Heart left ventricle (tissue), 16 donors: ENCODE measurements around the gene SLC51A. TPM values are rescaled to one million over a fixed set of nuclear protein-coding genes. Genes with fewer than 3 reads are reported as not detected.

Experiments used
- ATAC-seq, 4 donors: fragments of 200-7000 bp; cut with Tn5 transposase; one replicate each; pipeline ENCODE4 v1.9.1; 2020 to 2022; ENCODE audit warnings: moderate library complexity in 4 of 4, mild to moderate bottlenecking in 3 of 4, moderate number of reproducible peaks in 1 of 4
- DNase-seq, 5 donors: peaks; one replicate each; pipeline ENCODE4 v3.0.0-alpha.2; 2020
- H3K27ac ChIP-seq, 12 donors: fragments of 200-600 bp; sonication (generic) in 4 of 12; one replicate each; pipeline versions ENCODE4 v1.5.0 to v1.8.0; 2016 to 2022; ENCODE audit warnings: mild to moderate bottlenecking in 2 of 12
- H3K27me3 ChIP-seq, 9 donors: fragments of 200-600 bp; sonication (generic) in 2 of 9; one replicate each; pipeline versions ENCODE4 v1.5.1 to v1.8.0; 2016 to 2022; ENCODE audit warnings: mild to moderate bottlenecking in 3 of 9
- H3K36me3 ChIP-seq, 9 donors: fragments of 200-600 bp; sonication (generic) in 2 of 9; one replicate each; pipeline versions ENCODE4 v1.5.0 to v1.8.0; 2018 to 2022; ENCODE audit warnings: mild to moderate bottlenecking in 2 of 9
- H3K4me1 ChIP-seq, 12 donors: fragments of 200-600 bp; sonication (generic) in 4 of 12; one replicate each; pipeline versions ENCODE4 v1.5.0 to v1.8.0; 2016 to 2022; ENCODE audit warnings: mild to moderate bottlenecking in 3 of 12
- H3K4me3 ChIP-seq, 12 donors: fragments of 200-600 bp; sonication (generic) in 4 of 12; one replicate each; pipeline versions ENCODE4 v1.5.0 to v1.8.0; 2017 to 2022; ENCODE audit warnings: mild to moderate bottlenecking in 9 of 12, moderate library complexity in 4 of 12
- H3K9me3 ChIP-seq, 12 donors: fragments of 200-600 bp; sonication (generic) in 4 of 12; one replicate each; pipeline versions ENCODE4 v1.5.0 to v1.8.0; 2016 to 2022; ENCODE audit warnings: mild to moderate bottlenecking in 1 of 12
- POLR2A ChIP-seq, 2 donors: fragments of 450-650 bp; IDR thresholded peaks; one replicate each; pipeline ENCODE4 v1.6.1; 2017; ENCODE audit warnings: antibody characterized with exemption in 2 of 2, mild to moderate bottlenecking in 2 of 2, moderate library complexity in 2 of 2
- WGBS, 4 donors: extraction: QIAGEN DNeasy Blood & Tissue Kit in 2 of 4; methylation state at CpG; one replicate each; pipeline versions ENCODE4 v1.1.5 to v1.1.7; 2013 to 2018; 5-methylcytosine and 5-hydroxymethylcytosine counted together
- intact Hi-C, 10 donors: fragments of 100-400 bp; cut with DNase I; formaldehyde crosslinking; loops; one replicate each; pipeline versions ENCODE4 v1.11.1 to v1.14.2; 2022
- polyA plus RNA-seq, 2 donors: library from polyadenylated mRNA; stranded (reverse); fragments of 200-250 nt; gene quantifications; one replicate each; pipeline ENCODE4 v1.2.3, GENCODE V29; 2013
- total RNA-seq, 9 donors: library from RNA; depleted of rRNA in 2 of 9; stranded (reverse); fragments of >200 nt in 2 of 9; fragmentation: NEBNext Ultra II Directional in 3 of 9; extraction: Animal tissue kit (Norgen Biotek cat#: 25700) in 3 of 9; gene quantifications; one replicate each; pipeline versions ENCODE4 v1.1.0 to v1.2.4, GENCODE V29; 2016 to 2023
- TF ChIP-seq, protein P1 (sequence below), 12 donors: fragments of 200-600 bp; sonication (generic) in 4 of 12; IDR thresholded peaks; one replicate each; pipeline versions ENCODE4 v1.5.0 to v1.8.0; 2018 to 2022; ENCODE audit warnings: antibody characterized with exemption in 12 of 12, mild to moderate bottlenecking in 5 of 12
- donor health status: ischemic (EF 13 %, LVEDD 7.1; RV severe dilation, severe dysfunction).
- donor health status: healthy with polysubstance abuse.
- donor health status: DM: no; HTN: yes; CAD: no.
- donor health status: DM: no; HTN: no; CAD: no.
- donor health status: ischemic (EF 25% LVEDD 6.9; RV normal size, moderate dysfunction).
- donor health status: ischemic (EF 25% LVEDD 5.7; RV mildly dilated, moderate dysfunction).
- donor health status: healthy.
- donor health status: DM: yes; HTN: yes; CAD: no.
- donor health status: ischemic (EF 35%, LVEDD 5.7; RV mildly dilated, moderate dysfunction).
- donor health status: nonischemic (EF 11% LVEDD 7.7; RV severe dilation, severe dysfunction).
- donor health status: DM: yes; HTN: yes; CAD: no.
- donor health status: PGD.
- donor health status: ischemic (EF 29% LVEDD 5.4; RV normal size, mild dysfunction).
- donor health status: nonischemic (EF 23%, LVEDD 6.1; RV moderate dilation, normal function).

The SLC51A gene
- total and polyA plus RNA-seq, 11 donors, result 0.18 to 1.9 (median 0.78) TPM; not detected in 7

DNA sequence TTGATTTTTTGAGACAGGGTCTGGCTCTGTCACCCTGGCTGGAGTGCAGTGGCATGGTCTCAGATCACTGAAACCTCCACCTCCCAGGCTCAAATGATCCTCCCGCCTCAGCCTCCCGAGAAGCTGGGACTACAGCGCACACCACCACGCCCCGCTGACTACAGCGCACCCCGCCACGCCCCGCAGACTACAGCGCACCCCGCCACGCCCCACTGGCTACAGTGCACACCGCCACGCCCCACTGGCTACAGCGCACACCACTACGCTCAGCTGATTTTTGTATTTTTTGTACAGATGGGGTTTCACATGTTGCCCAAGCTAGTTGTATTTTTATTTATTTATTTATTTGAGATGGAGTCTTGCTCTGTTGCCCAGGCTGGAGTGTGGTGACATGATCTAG, 35.6 kb downstream of the SLC51A start:
- H3K27me3 ChIP-seq, result no peaks in the 10 kb centered on the region
- intact Hi-C loops, result loop anchor here in 9 of 10 donors (2.0 to 10.0 kb wide), 5 partner anchors 183 to 433 kb away; partner anchors contain the start of genes SMCO1 (in 4 of the 9) and UBXN7 (in 1 of the 9)
- H3K4me3 ChIP-seq, result no peak overlapping the region
- TF ChIP-seq, protein P1, sequence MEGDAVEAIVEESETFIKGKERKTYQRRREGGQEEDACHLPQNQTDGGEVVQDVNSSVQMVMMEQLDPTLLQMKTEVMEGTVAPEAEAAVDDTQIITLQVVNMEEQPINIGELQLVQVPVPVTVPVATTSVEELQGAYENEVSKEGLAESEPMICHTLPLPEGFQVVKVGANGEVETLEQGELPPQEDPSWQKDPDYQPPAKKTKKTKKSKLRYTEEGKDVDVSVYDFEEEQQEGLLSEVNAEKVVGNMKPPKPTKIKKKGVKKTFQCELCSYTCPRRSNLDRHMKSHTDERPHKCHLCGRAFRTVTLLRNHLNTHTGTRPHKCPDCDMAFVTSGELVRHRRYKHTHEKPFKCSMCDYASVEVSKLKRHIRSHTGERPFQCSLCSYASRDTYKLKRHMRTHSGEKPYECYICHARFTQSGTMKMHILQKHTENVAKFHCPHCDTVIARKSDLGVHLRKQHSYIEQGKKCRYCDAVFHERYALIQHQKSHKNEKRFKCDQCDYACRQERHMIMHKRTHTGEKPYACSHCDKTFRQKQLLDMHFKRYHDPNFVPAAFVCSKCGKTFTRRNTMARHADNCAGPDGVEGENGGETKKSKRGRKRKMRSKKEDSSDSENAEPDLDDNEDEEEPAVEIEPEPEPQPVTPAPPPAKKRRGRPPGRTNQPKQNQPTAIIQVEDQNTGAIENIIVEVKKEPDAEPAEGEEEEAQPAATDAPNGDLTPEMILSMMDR (IDR thresholded peaks at IDR 0.05), result no peak
- no peak for TF ChIP-seq POLR2A (IDR thresholded peaks at IDR 0.05)
- H3K36me3 ChIP-seq, result peaks cover 0 to 75% (median 48%) of the 10 kb centered on the region in 9 donors
- no peak overlapping the region for H3K27ac ChIP-seq
- no peaks in the 10 kb centered on the region for H3K4me1 ChIP-seq
- H3K9me3 ChIP-seq, result no peaks in the 10 kb centered on the region
- peak in 1 of 4 donors; percentile 53 for ATAC-seq
- 96 to 98% (median 97%) methylated on average over 16 of the region's 16 CpGs for WGBS, 4 donors
- DNase-seq, result no peak

DNA sequence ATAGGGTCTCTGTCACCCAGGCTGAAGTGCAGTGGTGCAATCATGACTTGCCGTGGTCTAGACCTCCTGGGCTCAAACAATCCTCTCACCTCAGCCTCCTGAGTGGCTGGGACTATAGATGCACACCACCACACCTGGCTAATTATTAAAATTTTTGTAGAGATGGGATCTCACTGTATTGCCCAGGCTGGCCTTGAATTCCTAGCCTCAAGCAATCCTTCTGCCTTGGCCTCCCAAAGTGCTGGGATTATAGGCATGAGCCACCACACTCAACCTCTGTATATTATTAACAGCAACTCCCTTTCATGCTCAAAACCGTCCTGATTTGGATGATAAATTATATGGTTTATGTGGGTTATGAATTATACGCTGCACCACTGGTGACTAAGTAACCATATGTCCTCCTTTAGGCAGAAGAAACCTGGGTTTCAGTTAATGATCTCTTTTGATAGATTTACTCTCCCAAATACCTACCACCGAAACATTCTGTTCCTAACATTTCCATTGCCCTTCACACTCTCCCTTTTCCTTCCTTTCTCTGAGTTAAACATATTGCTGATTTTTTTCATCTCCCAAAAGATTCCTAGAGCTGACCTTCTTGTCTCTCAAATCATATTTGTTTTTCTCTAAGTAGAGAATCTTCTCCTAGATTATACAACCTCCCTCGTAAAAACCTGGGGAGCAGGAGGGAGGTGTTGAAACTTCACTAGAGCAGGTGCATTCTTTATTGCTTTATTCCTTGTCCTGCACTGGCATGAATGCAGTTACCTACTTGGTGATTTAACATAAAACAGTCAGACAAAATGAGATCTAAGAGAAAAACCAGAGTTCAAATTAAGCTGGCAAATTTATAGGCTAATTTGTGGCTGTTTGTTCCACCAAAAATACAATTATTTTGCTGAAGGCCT, 38.3 kb downstream of the SLC51A start:
- Histone ChIP-seq H3K9me3 (no peaks in the 10 kb centered on the region), H3K36me3 (peaks cover 0 to 63% (median 37%) of the 10 kb centered on the region in 9 donors), H3K27ac (no peak overlapping the region), H3K4me3 (no peak overlapping the region), H3K4me1 (no peaks in the 10 kb centered on the region), H3K27me3 (no peaks in the 10 kb centered on the region)
- intact Hi-C loops, result loop anchor here in 8 of 10 donors (5.0 to 10.0 kb wide), 4 partner anchors 180 to 430 kb away; partner anchors contain the start of genes SMCO1 (in 4 of the 8) and UBXN7 (in 1 of the 8)
- 67 to 85% (median 82%) methylated on average over 5 of the region's 5 CpGs for WGBS, 4 donors
- ATAC-seq, result no peak
- TF ChIP-seq POLR2A (IDR thresholded peaks at IDR 0.05), result no peak
- TF ChIP-seq, protein P1 (IDR thresholded peaks at IDR 0.05), result no peak
- no peak for DNase-seq

DNA sequence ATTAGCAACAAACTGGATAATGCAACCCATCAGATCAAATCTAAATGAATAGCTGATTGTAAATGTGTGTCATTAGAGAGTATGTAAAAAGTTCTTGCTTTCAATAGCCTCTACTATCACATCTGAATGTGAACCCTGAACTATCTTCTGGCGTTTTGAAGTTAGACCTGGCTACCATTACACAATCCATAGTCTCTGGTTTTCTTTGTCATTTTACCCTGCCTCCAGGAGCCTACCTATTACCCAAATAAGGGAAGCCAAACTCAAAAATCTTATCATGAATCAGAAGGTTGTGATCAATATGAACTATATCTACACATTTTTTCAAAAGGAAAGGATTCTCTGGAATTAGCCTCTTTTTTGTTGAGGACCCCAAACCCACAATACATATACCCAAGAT, 39.4 kb downstream of the SLC51A start:
- DNase-seq (no peak), ATAC-seq (no peak)
- no peak for TF ChIP-seq POLR2A (IDR thresholded peaks at IDR 0.05)
- TF ChIP-seq, protein P1 (IDR thresholded peaks at IDR 0.05), result no peak
- H3K36me3 ChIP-seq, result peaks cover 0 to 72% (median 43%) of the 10 kb centered on the region in 9 donors
- no peaks in the 10 kb centered on the region for H3K27me3 ChIP-seq
- H3K9me3 ChIP-seq, result peaks cover 0 to 1% (median 0%) of the 10 kb centered on the region in 12 donors
- no peaks in the 10 kb centered on the region for H3K4me1 ChIP-seq
- 60 to 79% (median 73%) methylated on average over 1 of the region's 1 CpG for WGBS, 4 donors
- no peak overlapping the region for H3K27ac ChIP-seq
- H3K4me3 ChIP-seq, result no peak overlapping the region
- intact Hi-C loops, result loop anchor here in 2 of 10 donors (10.0 kb wide), 2 partner anchors 179 to 429 kb away; partner anchors contain the start of gene UBXN7 (in 1 of the 2)

DNA sequence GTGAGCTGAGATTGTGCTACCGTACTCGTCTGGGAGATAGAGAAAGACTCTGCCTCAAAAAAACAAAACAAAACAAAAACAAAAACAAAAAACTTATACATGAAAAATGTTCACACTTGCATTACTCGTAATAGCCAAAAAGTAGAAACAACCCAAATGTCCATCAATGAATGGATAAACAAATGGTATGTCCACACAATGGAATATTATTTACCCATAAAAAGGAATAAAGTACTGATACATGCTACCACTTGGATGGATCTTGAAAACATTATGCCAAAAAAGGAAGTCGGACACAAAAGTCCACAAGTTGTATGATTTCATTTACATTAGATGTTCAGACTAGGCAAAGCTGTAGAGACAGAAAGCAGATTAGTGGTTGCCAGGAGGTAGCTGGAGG, 44.5 kb downstream of the SLC51A start:
- no peak for ATAC-seq
- no peak overlapping the region for H3K4me3 ChIP-seq
- H3K36me3 ChIP-seq, result peaks cover 0 to 88% (median 59%) of the 10 kb centered on the region in 9 donors
- H3K27ac ChIP-seq, result no peak overlapping the region
- intact Hi-C loops, result no loop called here
- 98 to 99% (median 98%) methylated on average over 4 of the region's 4 CpGs for WGBS, 4 donors
- TF ChIP-seq, protein P1 (IDR thresholded peaks at IDR 0.05), result no peak
- no peak for TF ChIP-seq POLR2A (IDR thresholded peaks at IDR 0.05)
- H3K9me3 ChIP-seq, result peaks cover 0 to 5% (median 0%) of the 10 kb centered on the region in 12 donors
- DNase-seq, result no peak
- H3K4me1 ChIP-seq, result no peaks in the 10 kb centered on the region
- no peaks in the 10 kb centered on the region for H3K27me3 ChIP-seq
